ENCODE results near the gene ZBTB42. TPM values are rescaled to one million over a fixed set of nuclear protein-coding genes. Genes with fewer than 3 reads are reported as not detected.

ZBTB42 gene
- total RNA-seq, 1 experiment from 2014 or later = 9.2 TPM

DNA sequence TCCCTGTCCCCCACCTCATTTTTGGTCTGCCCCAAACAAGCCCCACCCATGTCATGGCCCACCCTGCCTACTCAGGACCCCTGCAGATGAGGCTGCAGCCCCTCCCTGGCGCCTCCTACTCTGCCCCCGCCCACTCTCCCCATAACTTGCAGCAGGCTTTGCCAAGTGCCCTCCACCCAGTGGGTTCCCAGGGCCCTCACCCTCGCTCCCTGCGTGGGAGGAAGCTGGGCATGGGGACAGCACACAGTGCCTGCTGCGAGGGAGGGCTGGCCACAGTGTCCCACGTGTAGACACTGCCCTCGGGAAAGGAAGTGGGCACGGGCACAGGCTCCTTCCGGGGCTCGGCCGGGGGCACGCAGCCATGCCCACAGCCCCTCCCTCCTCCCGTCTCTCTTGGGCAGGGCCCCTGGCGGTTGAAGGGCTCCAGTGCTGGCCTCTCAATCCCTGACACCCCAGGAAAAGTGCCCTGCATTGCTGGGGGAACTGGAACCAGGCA, 14.8 kb upstream of the ZBTB42 start:
- Histone ChIP-seq H4K20me1 (ENCODE audit: low read length) (no peaks in the 10 kb centered on the region), H3K36me3 (ENCODE audit: low read depth, low read length) (no peaks in the 10 kb centered on the region), H3K9me2 (replicated peaks; ENCODE audit: low read length) (no peaks in the 10 kb centered on the region), H3K9ac (ENCODE audit: low read length) (no peak overlapping the region), H3K27me3 (ENCODE audit: low read length) (no peaks in the 10 kb centered on the region), H3K27ac (ENCODE audit: low read length) (no peak overlapping the region), H3K9me3 (ENCODE audit: low read length) (no peaks in the 10 kb centered on the region), H3F3A (ENCODE audit: low read length, unreplicated experiment) (no peaks in the 10 kb centered on the region), H3K4me2 (ENCODE audit: low read length) (no peak overlapping the region), H3K4me3 (ENCODE audit: low read length) (no peak overlapping the region), H2AFZ (ENCODE audit: low read length) (no peak overlapping the region), H3K4me1 (ENCODE audit: insufficient read depth, low read length) (no peaks in the 10 kb centered on the region), H3K79me2 (ENCODE audit: low read length) (peaks cover 31% of the 10 kb centered on the region)
- POLR2A ChIA-PET (ENCODE audit: unreplicated experiment) = no interaction called here
- ATAC-seq = no peak
- CTCF ChIA-PET = no interaction called here
- no TSS peak for BruUV-seq (replicated peaks)
- TF ChIP-seq EZH2 (IDR thresholded peaks at IDR 0.05; ENCODE audit: low read length, unreplicated experiment) (no peak), EZH2phosphoT487 (IDR thresholded peaks at IDR 0.05; ENCODE audit: borderline replicate concordance, low read length) (no peak)
- TF ChIP-seq, protein P1, sequence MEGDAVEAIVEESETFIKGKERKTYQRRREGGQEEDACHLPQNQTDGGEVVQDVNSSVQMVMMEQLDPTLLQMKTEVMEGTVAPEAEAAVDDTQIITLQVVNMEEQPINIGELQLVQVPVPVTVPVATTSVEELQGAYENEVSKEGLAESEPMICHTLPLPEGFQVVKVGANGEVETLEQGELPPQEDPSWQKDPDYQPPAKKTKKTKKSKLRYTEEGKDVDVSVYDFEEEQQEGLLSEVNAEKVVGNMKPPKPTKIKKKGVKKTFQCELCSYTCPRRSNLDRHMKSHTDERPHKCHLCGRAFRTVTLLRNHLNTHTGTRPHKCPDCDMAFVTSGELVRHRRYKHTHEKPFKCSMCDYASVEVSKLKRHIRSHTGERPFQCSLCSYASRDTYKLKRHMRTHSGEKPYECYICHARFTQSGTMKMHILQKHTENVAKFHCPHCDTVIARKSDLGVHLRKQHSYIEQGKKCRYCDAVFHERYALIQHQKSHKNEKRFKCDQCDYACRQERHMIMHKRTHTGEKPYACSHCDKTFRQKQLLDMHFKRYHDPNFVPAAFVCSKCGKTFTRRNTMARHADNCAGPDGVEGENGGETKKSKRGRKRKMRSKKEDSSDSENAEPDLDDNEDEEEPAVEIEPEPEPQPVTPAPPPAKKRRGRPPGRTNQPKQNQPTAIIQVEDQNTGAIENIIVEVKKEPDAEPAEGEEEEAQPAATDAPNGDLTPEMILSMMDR (conservative IDR thresholded peaks at IDR 0.05; ENCODE audit: low read depth, low read length) = no peak
- DNase-seq = no peak
- intact Hi-C loops (cut with micrococcal nuclease) = no loop called here

DNA sequence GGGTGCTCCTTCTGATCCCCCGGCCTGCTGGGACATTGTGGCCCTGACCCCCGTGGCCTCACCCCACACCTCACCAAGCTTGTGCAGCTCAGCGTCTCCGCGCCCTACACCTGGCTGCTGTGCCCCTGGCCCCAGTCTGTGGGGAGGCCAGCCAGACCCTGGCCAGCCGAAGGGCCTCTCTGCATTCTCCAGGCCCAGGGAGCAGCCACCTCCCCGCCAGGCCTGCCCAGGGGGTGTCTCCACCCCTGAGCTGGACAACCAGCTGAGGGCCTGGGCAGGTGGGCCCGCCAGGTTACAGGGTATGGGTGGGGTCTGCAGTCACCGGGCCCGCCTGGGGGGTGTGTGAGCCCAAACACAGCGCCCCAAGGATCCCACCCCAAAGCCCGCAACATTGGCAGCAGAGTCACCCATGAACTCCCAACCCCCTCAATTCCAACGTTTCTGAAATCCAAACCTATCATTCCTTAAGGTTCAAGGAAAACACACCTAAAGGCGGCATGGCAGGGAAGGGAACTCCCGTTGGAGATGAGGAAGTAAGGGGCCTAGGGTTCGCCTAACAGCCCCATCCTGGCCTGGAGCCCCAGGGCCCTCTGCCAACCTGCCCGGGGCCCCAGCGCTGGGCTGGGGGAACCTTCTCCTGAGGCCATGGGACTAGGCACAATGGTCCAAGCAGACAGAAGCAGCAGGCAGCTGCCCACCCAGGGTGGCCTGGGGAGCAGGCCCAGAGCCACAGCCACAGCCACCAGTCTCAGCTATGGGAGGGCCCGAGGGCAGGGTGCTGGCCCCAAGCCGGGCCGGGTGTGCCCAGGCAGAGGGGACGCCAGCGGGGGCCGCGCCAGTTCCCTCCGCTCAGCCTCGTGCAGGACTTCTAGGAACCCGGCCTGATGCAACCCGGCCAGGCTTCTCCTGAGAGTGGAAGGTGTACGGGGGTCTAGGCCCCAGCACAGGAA, 13.9 kb upstream of the ZBTB42 start:
- ChIA-PET CTCF (no interaction called here), POLR2A (ENCODE audit: unreplicated experiment) (no interaction called here)
- Histone ChIP-seq H3K27me3 (ENCODE audit: low read length) (no peaks in the 10 kb centered on the region), H3F3A (ENCODE audit: low read length, unreplicated experiment) (no peaks in the 10 kb centered on the region), H3K4me2 (ENCODE audit: low read length) (no peak overlapping the region), H3K79me2 (ENCODE audit: low read length) (peaks cover 40% of the 10 kb centered on the region), H3K9ac (ENCODE audit: low read length) (no peak overlapping the region), H3K27ac (ENCODE audit: low read length) (no peak overlapping the region), H3K36me3 (ENCODE audit: low read depth, low read length) (peaks cover 4% of the 10 kb centered on the region; the same call in 1 of the 2 replicates), H3K4me3 (ENCODE audit: low read length) (no peak overlapping the region), H3K4me1 (ENCODE audit: insufficient read depth, low read length) (no peaks in the 10 kb centered on the region), H3K9me2 (replicated peaks; ENCODE audit: low read length) (no peaks in the 10 kb centered on the region), H2AFZ (ENCODE audit: low read length) (no peak overlapping the region), H3K9me3 (ENCODE audit: low read length) (no peaks in the 10 kb centered on the region), H4K20me1 (ENCODE audit: low read length) (peaks cover 7% of the 10 kb centered on the region)
- ATAC-seq (no peak), DNase-seq (no peak)
- intact Hi-C loops (cut with micrococcal nuclease) = no loop called here
- BruUV-seq (replicated peaks) = no TSS peak
- TF ChIP-seq, protein P1 (conservative IDR thresholded peaks at IDR 0.05; ENCODE audit: low read depth, low read length) = no peak
- TF ChIP-seq EZH2 (IDR thresholded peaks at IDR 0.05; ENCODE audit: low read length, unreplicated experiment) (no peak), EZH2phosphoT487 (IDR thresholded peaks at IDR 0.05; ENCODE audit: borderline replicate concordance, low read length) (no peak)

DNA sequence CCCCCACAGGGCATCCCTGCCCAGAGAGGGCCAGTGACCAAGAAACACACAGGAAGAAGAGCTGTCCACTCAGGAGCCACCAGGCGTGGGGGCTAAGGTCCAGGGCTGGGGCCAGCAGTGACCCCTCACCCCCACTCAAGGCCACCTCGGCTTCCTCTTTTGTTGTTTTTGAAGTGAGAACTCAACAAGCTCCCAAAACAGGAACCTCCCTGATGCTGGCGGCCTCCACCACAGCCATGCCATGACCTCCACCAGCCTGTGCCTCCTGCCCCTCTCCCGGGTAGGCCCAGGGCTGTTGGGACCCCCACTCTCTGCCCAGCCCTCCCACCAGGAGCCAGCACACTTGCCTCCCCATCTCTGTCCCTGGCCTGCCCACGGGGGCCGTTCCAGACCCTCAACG, 13.2 kb upstream of the ZBTB42 start:
- no peaks in the 10 kb centered on the region for H3K9me3 ChIP-seq (ENCODE audit: low read length)
- POLR2A ChIA-PET (ENCODE audit: unreplicated experiment) = no interaction called here
- H3K4me2 ChIP-seq (ENCODE audit: low read length) = no peak overlapping the region
- no peaks in the 10 kb centered on the region for H3F3A ChIP-seq (ENCODE audit: low read length, unreplicated experiment)
- no peak overlapping the region for H3K4me3 ChIP-seq (ENCODE audit: low read length)
- H3K27me3 ChIP-seq (ENCODE audit: low read length) = no peaks in the 10 kb centered on the region
- no peaks in the 10 kb centered on the region for H3K4me1 ChIP-seq (ENCODE audit: insufficient read depth, low read length)
- H3K9me2 ChIP-seq (replicated peaks; ENCODE audit: low read length) = no peaks in the 10 kb centered on the region
- DNase-seq (no peak), ATAC-seq (no peak)
- H4K20me1 ChIP-seq (ENCODE audit: low read length) = peaks cover 12% of the 10 kb centered on the region
- CTCF ChIA-PET = no interaction called here
- no peak overlapping the region for H3K27ac ChIP-seq (ENCODE audit: low read length)
- no TSS peak for BruUV-seq (replicated peaks)
- intact Hi-C loops (cut with micrococcal nuclease) = no loop called here
- H2AFZ ChIP-seq (ENCODE audit: low read length) = no peak overlapping the region
- peaks cover 4% of the 10 kb centered on the region; the same call in 1 of the 2 replicates for H3K36me3 ChIP-seq (ENCODE audit: low read depth, low read length)
- peaks cover 47% of the 10 kb centered on the region for H3K79me2 ChIP-seq (ENCODE audit: low read length)
- TF ChIP-seq, protein P1 (conservative IDR thresholded peaks at IDR 0.05; ENCODE audit: low read depth, low read length) = no peak
- TF ChIP-seq EZH2phosphoT487 (IDR thresholded peaks at IDR 0.05; ENCODE audit: borderline replicate concordance, low read length) (no peak), EZH2 (IDR thresholded peaks at IDR 0.05; ENCODE audit: low read length, unreplicated experiment) (no peak)
- no peak overlapping the region for H3K9ac ChIP-seq (ENCODE audit: low read length)

Data from PC-3 (cell line).